ENCODE data around the gene ADD3.
"Not testable (repeated sequence)": the region's sequence is repeated elsewhere in the genome, so short reads cannot be mapped to it uniquely, and the experiment has no call there.

The ADD3 gene

GRCh38 chr10:109975244-109976190, 32.3 kb upstream of the ADD3 start:
- no peak for DNase-seq (ENCODE audit: low spot score)

GRCh38 chr10:109976681-109977080, 31.1 kb upstream of the ADD3 start:
- DNase-seq (ENCODE audit: low spot score): no peak

DNA sequence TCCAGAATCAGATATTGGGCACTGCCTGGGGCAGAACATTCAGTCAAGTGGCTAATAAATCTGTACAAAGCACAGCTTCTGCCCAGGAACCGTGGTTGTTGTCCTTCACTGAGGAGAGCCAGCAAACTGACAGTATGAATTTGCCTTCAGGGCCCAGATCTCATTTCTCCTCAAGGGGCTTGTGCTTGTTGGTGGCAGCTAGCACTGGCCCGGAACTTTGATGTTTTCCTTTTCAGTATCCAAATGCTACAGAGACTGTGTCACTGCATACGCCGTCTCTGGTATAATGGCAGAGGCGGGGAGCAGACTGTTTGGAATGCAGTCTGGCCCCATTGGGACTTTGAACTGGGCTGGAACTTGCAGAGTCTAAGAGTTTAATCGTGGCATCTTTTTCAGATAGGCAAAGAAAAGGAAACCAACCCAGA, 30.4 kb upstream of the ADD3 start:
- DNase-seq (ENCODE audit: low spot score): no peak

- DNase-seq (ENCODE audit: low spot score): peak; percentile 50
Measured at GRCh38 chr10:109978481-109978880, 29.3 kb upstream of the ADD3 start.

GRCh38 chr10:109979215-109979614, 28.6 kb upstream of the ADD3 start:
- DNase-seq (ENCODE audit: low spot score): no peak

DNA sequence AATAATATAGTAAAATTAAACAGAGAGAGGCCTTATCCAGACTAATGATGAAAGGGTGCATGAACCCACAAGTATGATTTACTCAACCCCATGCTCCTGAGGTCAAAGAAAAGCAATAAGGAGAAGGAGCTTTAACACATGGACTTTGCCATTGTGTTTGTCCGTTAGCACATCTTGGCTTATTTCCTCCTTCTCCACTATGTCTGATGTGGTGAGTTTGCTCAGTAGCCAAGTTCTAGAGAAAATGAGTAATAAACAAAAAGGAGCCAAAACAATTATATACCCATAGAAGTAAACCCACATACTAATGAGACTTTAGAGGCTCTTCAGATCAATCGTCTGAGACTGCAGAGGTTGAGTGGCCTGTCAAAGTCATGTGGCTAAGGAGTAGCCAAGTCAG, 26.1 kb upstream of the ADD3 start:
- no peak for DNase-seq (ENCODE audit: low spot score)

- DNase-seq (ENCODE audit: low spot score): no peak
Measured at GRCh38 chr10:109982123-109982522, 25.7 kb upstream of the ADD3 start.

- DNase-seq (ENCODE audit: low spot score): no peak
Measured at GRCh38 chr10:109982812-109983211, 25.0 kb upstream of the ADD3 start.

GRCh38 chr10:109984013-109984412, 23.8 kb upstream of the ADD3 start:
- no peak for DNase-seq (ENCODE audit: low spot score)

GRCh38 chr10:109985768-109986167, 22.0 kb upstream of the ADD3 start:
- not testable (repeated sequence) for DNase-seq (ENCODE audit: low spot score)

- no peak for DNase-seq (ENCODE audit: low spot score)
Measured at GRCh38 chr10:109987452-109988211, 20.2 kb upstream of the ADD3 start.

GRCh38 chr10:109988212-109988596, 19.6 kb upstream of the ADD3 start:
- DNase-seq (ENCODE audit: low spot score): no peak

- no peak for DNase-seq (ENCODE audit: low spot score)
Measured at GRCh38 chr10:109991266-109991855, 16.4 kb upstream of the ADD3 start.

DNA sequence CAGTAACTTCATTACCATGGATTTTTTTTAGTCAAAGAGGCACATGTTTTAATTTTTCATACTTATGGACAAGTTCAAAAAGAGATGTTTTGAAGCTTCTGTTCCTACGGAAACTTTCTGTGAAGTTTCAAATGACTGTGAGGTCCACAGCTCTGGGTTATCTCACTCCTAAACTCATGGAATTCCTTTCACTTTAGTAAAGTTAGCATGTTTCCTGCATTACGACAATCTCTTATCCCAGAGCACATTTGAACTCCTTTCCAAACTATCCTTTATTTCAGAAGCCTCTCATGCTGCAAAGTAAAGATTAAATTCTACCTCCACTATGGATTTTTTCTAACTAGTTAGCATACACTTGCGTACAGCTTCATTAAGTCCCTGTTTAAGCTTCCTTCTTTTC, 15.3 kb upstream of the ADD3 start:
- DNase-seq (ENCODE audit: low spot score): no peak

GRCh38 chr10:109993551-109994330, 14.0 kb upstream of the ADD3 start:
- DNase-seq (ENCODE audit: low spot score): no peak

- DNase-seq (ENCODE audit: low spot score): no peak
Measured at GRCh38 chr10:109994711-109995577, 12.8 kb upstream of the ADD3 start.

DNA sequence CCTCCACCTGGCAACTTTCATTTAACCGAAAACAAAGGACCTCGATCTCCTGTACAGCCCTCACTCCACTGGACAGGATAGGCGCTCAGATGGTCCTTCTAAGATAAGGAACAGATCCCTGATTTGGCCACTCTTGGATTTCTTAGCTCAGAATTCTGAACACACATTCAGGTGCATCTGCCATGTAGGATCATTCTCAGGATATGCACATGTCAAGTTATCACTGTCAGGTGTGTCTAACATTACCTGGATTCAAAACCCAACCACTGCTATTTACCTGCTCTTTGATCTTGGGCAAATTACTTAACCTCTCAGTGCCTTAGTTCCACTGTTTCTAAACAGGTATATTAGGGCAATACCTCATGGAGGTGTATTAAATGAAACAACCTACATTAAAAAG, 12.2 kb upstream of the ADD3 start:
- no peak for DNase-seq (ENCODE audit: low spot score)

- no peak for DNase-seq (ENCODE audit: low spot score)
Measured at GRCh38 chr10:109996225-109996624, 11.6 kb upstream of the ADD3 start.

DNA sequence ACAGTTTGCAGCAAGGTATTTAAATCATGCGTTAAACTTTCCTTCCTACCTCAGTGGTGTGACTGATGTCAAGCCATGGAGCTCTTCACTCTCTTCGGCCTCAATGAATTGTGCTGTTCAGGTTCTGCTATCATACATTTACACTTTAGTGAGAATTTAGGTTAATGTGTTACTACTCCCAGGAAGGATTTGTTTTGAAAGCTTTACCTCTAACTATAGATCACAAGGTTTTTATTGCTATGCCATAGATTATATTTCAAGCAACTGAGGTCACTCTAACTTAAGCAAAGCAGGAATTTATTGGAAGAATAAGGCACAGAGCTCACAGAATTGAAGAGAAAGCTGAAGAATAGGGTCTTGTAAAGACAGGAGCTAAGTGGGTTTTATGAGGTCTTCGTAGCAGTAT, 11.0 kb upstream of the ADD3 start:
- DNase-seq (ENCODE audit: low spot score): no peak

- DNase-seq (ENCODE audit: low spot score): no peak
Measured at GRCh38 chr10:109997233-109997632, 10.6 kb upstream of the ADD3 start.

- DNase-seq (ENCODE audit: low spot score): no peak
Measured at GRCh38 chr10:109998513-109998912, 9.3 kb upstream of the ADD3 start.

Data from putamen (tissue), 1 donor.